IMR-90 (cell line): Measurements from ENCODE around the gene RNF40. TPM values are rescaled to one million over a fixed set of nuclear protein-coding genes. Genes with fewer than 3 reads are reported as not detected.

Experiments
- CTCF ChIP-seq: conservative IDR thresholded peaks from 2 replicates; pipeline ENCODE4 v1.5.1; 2012; ENCODE audit warnings: mild to moderate bottlenecking, low read depth, low read length, improper control_type of control experiment
- RCOR1 ChIP-seq: IDR thresholded peaks from 2 replicates; pipeline ENCODE4 v1.6.1; 2012; ENCODE audit warnings: mild to moderate bottlenecking, low read length, improper control_type of control experiment; ENCODE audit not compliant: insufficient replicate concordance
- SMC3 ChIP-seq: fragments of 150-350 bp; IDR thresholded peaks from 2 replicates; pipeline ENCODE4 v1.6.1; 2016; ENCODE audit warnings: low read depth, mild to moderate bottlenecking, antibody characterized with exemption, low read length, moderate library complexity
- polyA plus RNA-seq, 3 experiments: library from polyadenylated mRNA; depleted of rRNA; stranded (reverse); fragments of >200 nt; gene quantifications; 2 replicates each; pipeline ENCODE4 v1.2.3, GENCODE V29; 2012; ENCODE audit warnings: low replicate concordance in 1 of 3
- total RNA-seq: library from RNA; depleted of rRNA; stranded (reverse); fragments of >200 nt; gene quantifications from 2 replicates; pipeline ENCODE4 v1.2.3, GENCODE V29; 2012

The RNF40 gene
- total and polyA plus RNA-seq, 2 of the 4 experiments (the other 2 are of a cell fraction), result 46.7 to 72.4 TPM

- TF ChIP-seq SMC3 (no peak), CTCF (no peak), RCOR1 (no peak)
These were observed 12.9 kb downstream of the RNF40 start (continued) for GRCh38 chr16:30775131-30775391.
